DND-41 (cell line): ENCODE results near the gene PCED1B.

Source experiments
- EZH2 ChIP-seq: IDR thresholded peaks from 3 replicates; pipeline ENCODE4 v1.6.1; 2012; ENCODE audit warnings: borderline replicate concordance, low read depth, mild to moderate bottlenecking, moderate library complexity, low read length, inconsistent platforms; ENCODE audit not compliant: severe bottlenecking
- TF ChIP-seq, protein P1 (sequence below): IDR thresholded peaks from 2 replicates; pipeline ENCODE4 v1.5.1; 2012; ENCODE audit warnings: borderline replicate concordance, low read length, moderate library complexity, mild to moderate bottlenecking; ENCODE audit not compliant: poor library complexity, severe bottlenecking; ENCODE audit errors: extremely low read depth

- TF ChIP-seq, protein P1, sequence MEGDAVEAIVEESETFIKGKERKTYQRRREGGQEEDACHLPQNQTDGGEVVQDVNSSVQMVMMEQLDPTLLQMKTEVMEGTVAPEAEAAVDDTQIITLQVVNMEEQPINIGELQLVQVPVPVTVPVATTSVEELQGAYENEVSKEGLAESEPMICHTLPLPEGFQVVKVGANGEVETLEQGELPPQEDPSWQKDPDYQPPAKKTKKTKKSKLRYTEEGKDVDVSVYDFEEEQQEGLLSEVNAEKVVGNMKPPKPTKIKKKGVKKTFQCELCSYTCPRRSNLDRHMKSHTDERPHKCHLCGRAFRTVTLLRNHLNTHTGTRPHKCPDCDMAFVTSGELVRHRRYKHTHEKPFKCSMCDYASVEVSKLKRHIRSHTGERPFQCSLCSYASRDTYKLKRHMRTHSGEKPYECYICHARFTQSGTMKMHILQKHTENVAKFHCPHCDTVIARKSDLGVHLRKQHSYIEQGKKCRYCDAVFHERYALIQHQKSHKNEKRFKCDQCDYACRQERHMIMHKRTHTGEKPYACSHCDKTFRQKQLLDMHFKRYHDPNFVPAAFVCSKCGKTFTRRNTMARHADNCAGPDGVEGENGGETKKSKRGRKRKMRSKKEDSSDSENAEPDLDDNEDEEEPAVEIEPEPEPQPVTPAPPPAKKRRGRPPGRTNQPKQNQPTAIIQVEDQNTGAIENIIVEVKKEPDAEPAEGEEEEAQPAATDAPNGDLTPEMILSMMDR, result no peak
- no peak for TF ChIP-seq EZH2
Measured at GRCh38 chr12:47052274-47052673, 27.1 kb upstream of the PCED1B start.
